Neural cell (in vitro differentiated cells): Measurements from ENCODE around the gene SIL1. TPM values are rescaled to one million over a fixed set of nuclear protein-coding genes. Genes with fewer than 3 reads are reported as not detected.
"Not testable (repeated sequence)": the region's sequence is repeated elsewhere in the genome, so short reads cannot be mapped to it uniquely, and the experiment has no call there.

Source experiments
- H2AFZ ChIP-seq: fragments of 200-600, 300-800 bp; sonication (generic), shearing (Covaris generic); 2 replicates; pipeline ENCODE4 v1.6.0; 2014; ENCODE audit warnings: low read depth, mild to moderate bottlenecking, antibody characterized with exemption, low read length, moderate library complexity
- H3F3A ChIP-seq: fragments of 200-600 bp; shearing (Covaris generic); 2 replicates; pipeline ENCODE4 v1.6.1; 2016; ENCODE audit warnings: mild to moderate bottlenecking, moderate library complexity, mixed read lengths, antibody characterized with exemption, low read length; ENCODE audit not compliant: insufficient read depth, poor library complexity, severe bottlenecking
- H3K27ac ChIP-seq: fragments of 200-600, 300-800 bp; sonication (generic), shearing (Covaris generic); 2 replicates; pipeline ENCODE4 v1.5.1; 2014; ENCODE audit warnings: mild to moderate bottlenecking, low read length, moderate library complexity
- H3K27me3 ChIP-seq: fragments of 300-800, 200-600 bp; sonication (generic), shearing (Covaris generic); 2 replicates; pipeline ENCODE4 v1.6.0; 2014; ENCODE audit warnings: mild to moderate bottlenecking, low read depth, low read length, moderate library complexity; ENCODE audit not compliant: insufficient read depth
- H3K36me3 ChIP-seq: fragments of 300-800, 200-600 bp; sonication (generic), shearing (Covaris generic); 2 replicates; pipeline ENCODE4 v1.5.1; 2014; ENCODE audit warnings: mild to moderate bottlenecking, antibody characterized with exemption, low read length, moderate library complexity; ENCODE audit not compliant: insufficient read depth
- H3K4me2 ChIP-seq: fragments of 300-800, 200-600 bp; sonication (generic), shearing (Covaris generic); 2 replicates; pipeline ENCODE4 v1.6.0; 2014; ENCODE audit warnings: mild to moderate bottlenecking, low read length
- H3K4me3 ChIP-seq: fragments of 300-800, 200-600 bp; sonication (generic), shearing (Covaris generic); 2 replicates; pipeline ENCODE4 v1.5.1; 2014; ENCODE audit warnings: mild to moderate bottlenecking, low read length, moderate library complexity
- H3K79me2 ChIP-seq: fragments of 200-600 bp; shearing (Covaris generic); replicated peaks from 2 replicates; pipeline ENCODE4 v1.6.0; 2014; ENCODE audit warnings: mild to moderate bottlenecking, low read length, moderate library complexity; ENCODE audit not compliant: insufficient read depth
- H3K9ac ChIP-seq: fragments of 300-800, 200-600 bp; sonication (generic), shearing (Covaris generic); 2 replicates; pipeline ENCODE4 v1.6.1; 2016; ENCODE audit warnings: mild to moderate bottlenecking, low read length, mixed read lengths
- H3K9me2 ChIP-seq: fragments of 200-600 bp; shearing (Covaris generic); 2 replicates; pipeline ENCODE4 v1.6.1; 2016; ENCODE audit warnings: mild to moderate bottlenecking, low read length, mixed read lengths; ENCODE audit not compliant: insufficient read depth
- H3K9me3 ChIP-seq: fragments of 200-600, 300-800 bp; sonication (generic), shearing (Covaris generic); 2 replicates; pipeline ENCODE4 v1.6.1; 2016; ENCODE audit warnings: mild to moderate bottlenecking, mixed run types, low read length, moderate library complexity, mixed read lengths
- H4K20me1 ChIP-seq: fragments of 200-600 bp; shearing (Covaris generic); 2 replicates; pipeline ENCODE4 v1.6.1; 2016; ENCODE audit warnings: mild to moderate bottlenecking, mixed run types; ENCODE audit not compliant: insufficient read depth
- CTCF ChIP-seq: fragments of 450-650 bp; IDR thresholded peaks from 2 replicates; pipeline ENCODE4 v1.5.1; 2014; ENCODE audit warnings: antibody characterized with exemption, mild to moderate bottlenecking, moderate library complexity; ENCODE audit not compliant: poor library complexity, severe bottlenecking
- EP300 ChIP-seq: fragments of 450-650 bp; conservative IDR thresholded peaks from 2 replicates; pipeline ENCODE4 v1.6.1; 2014; ENCODE audit warnings: antibody characterized with exemption, mild to moderate bottlenecking, moderate library complexity; ENCODE audit not compliant: poor library complexity, severe bottlenecking
- EZH2 ChIP-seq: fragments of 200-600, 300-800 bp; shearing (Covaris generic), sonication (generic); IDR thresholded peaks from 2 replicates; pipeline ENCODE4 v1.6.1; 2014; ENCODE audit warnings: antibody characterized with exemption, low read length, borderline replicate concordance, mild to moderate bottlenecking; ENCODE audit not compliant: insufficient read depth, poor library complexity, severe bottlenecking
- MXI1 ChIP-seq: fragments of 450-650 bp; conservative IDR thresholded peaks from 2 replicates; pipeline ENCODE4 v1.6.1; 2014; ENCODE audit warnings: antibody characterized with exemption, mild to moderate bottlenecking; ENCODE audit not compliant: poor library complexity, severe bottlenecking
- POLR2AphosphoS5 ChIP-seq: IDR thresholded peaks from 2 replicates; pipeline ENCODE4 v1.6.1; 2012
- RAD21 ChIP-seq: fragments of 450-650 bp; conservative IDR thresholded peaks from 2 replicates; pipeline ENCODE4 v1.6.1; 2014; ENCODE audit warnings: antibody characterized with exemption, mild to moderate bottlenecking, moderate library complexity
- REST ChIP-seq: IDR thresholded peaks from 2 replicates; pipeline ENCODE4 v1.6.1; 2012; ENCODE audit warnings: borderline replicate concordance
- SMC3 ChIP-seq: fragments of 450-650 bp; conservative IDR thresholded peaks from 2 replicates; pipeline ENCODE4 v1.6.1; 2014; ENCODE audit warnings: antibody characterized with exemption, mild to moderate bottlenecking, moderate library complexity; ENCODE audit not compliant: poor library complexity
- TAF1 ChIP-seq: IDR thresholded peaks from 2 replicates; pipeline ENCODE4 v1.6.1; 2012; ENCODE audit warnings: low read depth
- polyA plus RNA-seq: library from polyadenylated mRNA; depleted of rRNA; stranded (reverse); fragments of >200 nt; gene quantifications from 2 replicates; pipeline ENCODE4 v1.2.3, GENCODE V29; 2014

SIL1 gene
- polyA plus RNA-seq, 1 donor from 2014 or later: 4.7 TPM

- Histone ChIP-seq H3K4me2 (no peak overlapping the region), H3K27ac (no peak overlapping the region)
Observed at GRCh38 chr5:139058121-139058520, 140.0 kb downstream of the SIL1 start.

GRCh38 chr5:139057045-139057939 is 140.9 kb downstream of the SIL1 start:
- H3K27me3 ChIP-seq, H3K4me2 ChIP-seq, H3K4me3 ChIP-seq, H3K9me3 ChIP-seq, H2AFZ ChIP-seq, H3K79me2 ChIP-seq, H4K20me1 ChIP-seq, H3K36me3 ChIP-seq, H3K9ac ChIP-seq, H3F3A ChIP-seq, H3K27ac ChIP-seq, H3K9me2 ChIP-seq: not testable (repeated sequence)

More at GRCh38 chr5:139058121-139058520, 140.0 kb downstream of the SIL1 start:
- no peak overlapping the region for H3K9ac ChIP-seq
- no peaks in the 10 kb centered on the region for H3K27me3 ChIP-seq
- no peaks in the 10 kb centered on the region for H4K20me1 ChIP-seq
- no peak overlapping the region for H3K4me3 ChIP-seq
- H3K79me2 ChIP-seq: no peaks in the 10 kb centered on the region
- TF ChIP-seq SMC3 (no peak), CTCF (no peak)
- no peaks in the 10 kb centered on the region for H3K9me3 ChIP-seq
- no peak overlapping the region for H2AFZ ChIP-seq
- H3K36me3 ChIP-seq: no peaks in the 10 kb centered on the region
- no peaks in the 10 kb centered on the region for H3F3A ChIP-seq
- no peaks in the 10 kb centered on the region for H3K9me2 ChIP-seq

GRCh38 chr5:139052975-139053374 is 145.2 kb downstream of the SIL1 start:
- TF ChIP-seq RAD21 (no peak), CTCF (no peak), TAF1 (no peak), EZH2 (no peak), POLR2AphosphoS5 (no peak), REST (no peak), MXI1 (no peak), SMC3 (no peak), EP300 (no peak)
- H3K4me2 ChIP-seq: no peak overlapping the region
- no peaks in the 10 kb centered on the region for H3K9me3 ChIP-seq
- no peak overlapping the region for H3K27ac ChIP-seq
- H3K79me2 ChIP-seq: no peaks in the 10 kb centered on the region
- H3K27me3 ChIP-seq: no peaks in the 10 kb centered on the region
- no peak overlapping the region for H2AFZ ChIP-seq
- H3K4me3 ChIP-seq: no peak overlapping the region
- no peaks in the 10 kb centered on the region for H3F3A ChIP-seq
- H3K36me3 ChIP-seq: no peaks in the 10 kb centered on the region
- H4K20me1 ChIP-seq: no peaks in the 10 kb centered on the region
- no peaks in the 10 kb centered on the region for H3K9me2 ChIP-seq
- H3K9ac ChIP-seq: no peak overlapping the region
